ENCODE measurements around the gene CACNA1F.
A peak's percentile ranks its signal among the peaks of the same experiment; 100 is the strongest.

CACNA1F gene

GRCh38 chrX:49226946-49227345 is 6.2 kb downstream of the CACNA1F start:
- DNase-seq = no peak

- no peak for DNase-seq
These were observed 7.3 kb downstream of the CACNA1F start for GRCh38 chrX:49225858-49226257.

GRCh38 chrX:49221868-49222267 is 11.3 kb downstream of the CACNA1F start:
- no peak for DNase-seq

- no peak for DNase-seq
These were observed 13.0 kb downstream of the CACNA1F start for GRCh38 chrX:49220100-49220499.

- no peak for DNase-seq
These were observed 18.1 kb downstream of the CACNA1F start for GRCh38 chrX:49214996-49215526.

GRCh38 chrX:49214416-49214815 is 18.7 kb downstream of the CACNA1F start:
- DNase-seq = no peak

- no peak for DNase-seq
These were observed 20.3 kb downstream of the CACNA1F start for GRCh38 chrX:49212861-49213260.

- DNase-seq = no peak
These were observed 20.9 kb downstream of the CACNA1F start for GRCh38 chrX:49212209-49212608.

GRCh38 chrX:49211074-49211473 is 22.1 kb downstream of the CACNA1F start:
- no peak for DNase-seq

- no peak for DNase-seq
These were observed 22.7 kb downstream of the CACNA1F start for GRCh38 chrX:49210406-49210805.

- DNase-seq = peak in 1 of 2 experiments; percentile 30
These were observed 23.5 kb downstream of the CACNA1F start for GRCh38 chrX:49209434-49210251.

GRCh38 chrX:49208399-49208798 is 24.7 kb downstream of the CACNA1F start:
- no peak for DNase-seq

- no peak for DNase-seq
These were observed 26.6 kb downstream of the CACNA1F start for GRCh38 chrX:49206543-49206942.

GRCh38 chrX:49205443-49205842 is 27.7 kb downstream of the CACNA1F start:
- no peak for DNase-seq

GRCh38 chrX:49204709-49205108 is 28.4 kb downstream of the CACNA1F start:
- DNase-seq = no peak

- no peak for DNase-seq
These were observed 29.1 kb downstream of the CACNA1F start for GRCh38 chrX:49204017-49204416.

- DNase-seq = no peak
These were observed 29.6 kb downstream of the CACNA1F start for GRCh38 chrX:49203536-49203935.

GRCh38 chrX:49202022-49202421 is 31.1 kb downstream of the CACNA1F start:
- no peak for DNase-seq

GRCh38 chrX:49199906-49200771 is 33.0 kb downstream of the CACNA1F start, which contains the start of gene SYP:
Gene SYP (minus strand): TSS chrX:49200193. CDS start chrX:49200186, 7 bp downstream.
- DNase-seq = peak; percentile 86 to 90

- no peak for DNase-seq
These were observed 33.9 kb downstream of the CACNA1F start for GRCh38 chrX:49199315-49199595.

GRCh38 chrX:49198540-49199314 is 34.4 kb downstream of the CACNA1F start:
- no peak for DNase-seq

- no peak for DNase-seq
These were observed 35.5 kb downstream of the CACNA1F start for GRCh38 chrX:49197543-49198087.

- DNase-seq = peak in 1 of 2 experiments; percentile 38
These were observed 39.6 kb downstream of the CACNA1F start for GRCh38 chrX:49193542-49193964.
